ENCODE measurements around the gene OPCML. TPM values are rescaled to one million over a fixed set of nuclear protein-coding genes. Genes with fewer than 3 reads are reported as not detected.

Gene OPCML
- total RNA-seq, 2 donors from 2014 or later, result under 0.01 TPM; not detected in 1

GRCh38 chr11:133531458-133531857 lies 843 bp downstream of the OPCML start:
- DNase-seq, result no peak
- H3K27ac ChIP-seq, result no peak overlapping the region
- H3K9me3 ChIP-seq, result no peaks in the 10 kb centered on the region
- TF ChIP-seq CTCF (IDR thresholded peaks at IDR 0.05), result no peak
- no peak for TF ChIP-seq POLR2A (IDR thresholded peaks at IDR 0.05)
- 5 to 9% methylated on average over 6 of the region's 6 CpGs for WGBS, 2 donors
- no peak overlapping the region for H3K4me3 ChIP-seq
- H3K27me3 ChIP-seq, result peaks cover 0 to 17% of the 10 kb centered on the region in 2 donors
- no peaks in the 10 kb centered on the region for H3K4me1 ChIP-seq
- H3K36me3 ChIP-seq (replicated peaks in 1 of 2; ENCODE audit: insufficient read depth in 1 of 2, low read depth in 2 of 2), result no peaks in the 10 kb centered on the region
- intact Hi-C loops (cut with DNase I), result no loop called here
- ATAC-seq, result no peak

GRCh38 chr11:133530501-133530835 lies 1.8 kb downstream of the OPCML start:
- Histone ChIP-seq H3K27me3 (peaks cover 0 to 17% of the 10 kb centered on the region in 2 donors), H3K27ac (no peak overlapping the region), H3K36me3 (replicated peaks in 1 of 2; ENCODE audit: insufficient read depth in 1 of 2, low read depth in 2 of 2) (no peaks in the 10 kb centered on the region), H3K4me3 (no peak overlapping the region), H3K4me1 (no peaks in the 10 kb centered on the region), H3K9me3 (no peaks in the 10 kb centered on the region)
- no peak for ATAC-seq
- DNase-seq, result no peak
- intact Hi-C loops (cut with DNase I), result no loop called here
- WGBS, 2 donors, result 0 to 5% methylated on average over 2 to 3 of the region's 3 CpGs
- no peak for TF ChIP-seq POLR2A (IDR thresholded peaks at IDR 0.05)
- no peak for TF ChIP-seq CTCF (IDR thresholded peaks at IDR 0.05)

GRCh38 chr11:133529807-133530500 lies 2.3 kb downstream of the OPCML start:
- intact Hi-C loops (cut with DNase I), result no loop called here
- TF ChIP-seq CTCF (IDR thresholded peaks at IDR 0.05) (no peak), POLR2A (IDR thresholded peaks at IDR 0.05) (no peak)
- DNase-seq, result no peak

GRCh38 chr11:133526790-133527189 lies 5.5 kb downstream of the OPCML start:
- Histone ChIP-seq H3K4me1 (peaks cover 7% of the 10 kb centered on the region), H3K9me3 (no peaks in the 10 kb centered on the region), H3K4me3 (no peak overlapping the region), H3K36me3 (replicated peaks in 1 of 2; ENCODE audit: insufficient read depth in 1 of 2, low read depth in 2 of 2) (no peaks in the 10 kb centered on the region), H3K27ac (no peak overlapping the region), H3K27me3 (peaks cover 0 to 9% of the 10 kb centered on the region in 2 donors)
- no peak for DNase-seq
- intact Hi-C loops (cut with DNase I), result no loop called here
- no peak for TF ChIP-seq CTCF (IDR thresholded peaks at IDR 0.05)
- no peak for TF ChIP-seq POLR2A (IDR thresholded peaks at IDR 0.05)
- 43 to 62% methylated on average over 2 to 3 of the region's 3 CpGs for WGBS, 2 donors
- no peak for ATAC-seq

More at GRCh38 chr11:133529807-133530500, 2.3 kb downstream of the OPCML start:
- H3K4me3 ChIP-seq, result no peak overlapping the region
- no peaks in the 10 kb centered on the region for H3K36me3 ChIP-seq (replicated peaks in 1 of 2; ENCODE audit: insufficient read depth in 1 of 2, low read depth in 2 of 2)
- no peak overlapping the region for H3K27ac ChIP-seq
- WGBS, 2 donors, result 10 to 14% methylated on average over 11 to 18 of the region's 18 CpGs
- ATAC-seq, result no peak
- H3K27me3 ChIP-seq, result peaks cover 0 to 17% of the 10 kb centered on the region in 2 donors
- no peaks in the 10 kb centered on the region for H3K9me3 ChIP-seq
- no peaks in the 10 kb centered on the region for H3K4me1 ChIP-seq

- TF ChIP-seq CTCF (IDR thresholded peaks at IDR 0.05) (no peak), POLR2A (IDR thresholded peaks at IDR 0.05) (no peak)
- ATAC-seq (no peak), DNase-seq (no peak)
- Histone ChIP-seq H3K4me3 (no peak overlapping the region), H3K36me3 (replicated peaks in 1 of 2; ENCODE audit: insufficient read depth in 1 of 2, low read depth in 2 of 2) (no peaks in the 10 kb centered on the region), H3K9me3 (no peaks in the 10 kb centered on the region), H3K4me1 (peaks cover 10% of the 10 kb centered on the region), H3K27me3 (peaks cover 0 to 9% of the 10 kb centered on the region in 2 donors), H3K27ac (no peak overlapping the region)
- 55 to 60% methylated on average over 7 of the region's 7 CpGs for WGBS, 2 donors
- intact Hi-C loops (cut with DNase I), result no loop called here
Measured at GRCh38 chr11:133525976-133526375, 6.3 kb downstream of the OPCML start.
